ENCODE data around the gene ZNF697.

Gene ZNF697

GRCh38 chr1:119673171-119673940 lies 25.3 kb upstream of the ZNF697 start:
- POLR2A ChIA-PET: interaction anchor here (0.9 to 2.8 kb wide), 2 partner anchors 39 to 59 kb away, joined by 3 to 11 read pairs; partner anchors contain the start of gene PHGDH
- Histone ChIP-seq H3K4me1 (ENCODE audit: control insufficient read depth, insufficient read depth, low read length) (no peaks in the 10 kb centered on the region; the same call in 1 of the 2 replicates), H3K36me3 (ENCODE audit: control insufficient read depth in 2 of 2, insufficient read depth in 1 of 2, low read length in 2 of 2) (no peaks in the 10 kb centered on the region), H3K27ac (ENCODE audit: extremely low read depth, low read depth, low read length) (no peak overlapping the region; the same call in 1 of the 2 replicates), H3K4me3 (ENCODE audit: low read depth, low read length) (no peak overlapping the region), H3K9me3 (ENCODE audit: control insufficient read depth, insufficient read depth, low read depth, low read length) (no peaks in the 10 kb centered on the region)
- no peak for TF ChIP-seq ZNF621 (tag by site-specific recombination; IDR thresholded peaks at IDR 0.05)
- CTCF ChIA-PET: interaction anchor here (0.6 to 6.5 kb wide), 10 partner anchors 8 to 125 kb away, joined by 4 to 136 read pairs (median 12); partner anchors contain the start of gene ZNF697

- ChIA-PET CTCF (interaction anchor here (1.1 kb wide), 1 partner anchor 59 kb away, joined by 3 read pairs; no protein-coding TSS in a partner anchor), POLR2A (no interaction called here)
- no peak overlapping the region for H3K27ac ChIP-seq (ENCODE audit: extremely low read depth, low read depth, low read length)
- no peaks in the 10 kb centered on the region; the same call in 1 of the 2 replicates for H3K4me1 ChIP-seq (ENCODE audit: control insufficient read depth, insufficient read depth, low read length)
- H3K9me3 ChIP-seq (ENCODE audit: control insufficient read depth, insufficient read depth, low read depth, low read length): no peaks in the 10 kb centered on the region
- H3K4me3 ChIP-seq (ENCODE audit: low read depth, low read length): no peak overlapping the region
- peak; percentile 96 for TF ChIP-seq ZNF266 (tag by site-specific recombination; IDR thresholded peaks at IDR 0.05; ENCODE audit: low read depth)
- no peak for TF ChIP-seq ZNF654 (tag by site-specific recombination; IDR thresholded peaks at IDR 0.05; ENCODE audit: low read depth)
- no peaks in the 10 kb centered on the region for H3K36me3 ChIP-seq (ENCODE audit: control insufficient read depth in 2 of 2, insufficient read depth in 1 of 2, low read length in 2 of 2)
Measured at GRCh38 chr1:119670898-119671297, 22.8 kb upstream of the ZNF697 start.

GRCh38 chr1:119667173-119667572 lies 19.1 kb upstream of the ZNF697 start:
- TF ChIP-seq HOXA7 (CRISPR knock-in tag; IDR thresholded peaks at IDR 0.05; ENCODE audit: borderline replicate concordance) (no peak), ZNF629 (tag by site-specific recombination; IDR thresholded peaks at IDR 0.05) (no peak), ZSCAN30 (tag by site-specific recombination; IDR thresholded peaks at IDR 0.05) (no peak), BCL11A (tag by site-specific recombination; IDR thresholded peaks at IDR 0.05; ENCODE audit: low read depth) (no peak), ZNF660 (tag by site-specific recombination; IDR thresholded peaks at IDR 0.05) (no peak), ZNF670 (tag by site-specific recombination; IDR thresholded peaks at IDR 0.05; ENCODE audit: low read depth) (no peak), ZBTB17 (tag by site-specific recombination; IDR thresholded peaks at IDR 0.05) (no peak), ZNF571 (tag by site-specific recombination; IDR thresholded peaks at IDR 0.05) (no peak), SALL2 (tag by site-specific recombination; IDR thresholded peaks at IDR 0.05; ENCODE audit: borderline replicate concordance) (no peak), ZNF677 (tag by site-specific recombination; IDR thresholded peaks at IDR 0.05) (no peak), ZNF747 (tag by site-specific recombination; IDR thresholded peaks at IDR 0.05) (no peak), ZNF214 (tag by site-specific recombination; IDR thresholded peaks at IDR 0.05; ENCODE audit: borderline replicate concordance) (no peak), ZNF704 (tag by site-specific recombination; IDR thresholded peaks at IDR 0.05) (no peak), ZXDB (tag by site-specific recombination; IDR thresholded peaks at IDR 0.05) (no peak)
- ChIA-PET POLR2A (interaction anchor here (0.7 kb wide), 1 partner anchor 20 kb away, joined by 3 read pairs; no protein-coding TSS in a partner anchor), CTCF (interaction anchor here (0.9 to 10.6 kb wide), 3 partner anchors 8 to 114 kb away, joined by 4 to 190 read pairs (median 8); no protein-coding TSS in a partner anchor)
- H3K27ac ChIP-seq (ENCODE audit: extremely low read depth, low read depth, low read length): no peak overlapping the region
- H3K4me1 ChIP-seq (ENCODE audit: control insufficient read depth, insufficient read depth, low read length): no peaks in the 10 kb centered on the region
- no peaks in the 10 kb centered on the region for H3K9me3 ChIP-seq (ENCODE audit: control insufficient read depth, insufficient read depth, low read depth, low read length)
- no peaks in the 10 kb centered on the region for H3K36me3 ChIP-seq (ENCODE audit: control insufficient read depth in 2 of 2, insufficient read depth in 1 of 2, low read length in 2 of 2)
- H3K4me3 ChIP-seq (ENCODE audit: low read depth, low read length): no peak overlapping the region

- Histone ChIP-seq H3K4me3 (ENCODE audit: low read depth, low read length) (no peak overlapping the region), H3K36me3 (ENCODE audit: control insufficient read depth in 2 of 2, insufficient read depth in 1 of 2, low read length in 2 of 2) (no peaks in the 10 kb centered on the region), H3K27ac (ENCODE audit: extremely low read depth, low read depth, low read length) (no peak overlapping the region), H3K9me3 (ENCODE audit: control insufficient read depth, insufficient read depth, low read depth, low read length) (no peaks in the 10 kb centered on the region), H3K4me1 (ENCODE audit: control insufficient read depth, insufficient read depth, low read length) (no peaks in the 10 kb centered on the region)
- CTCF ChIA-PET: interaction anchor here (0.6 to 10.6 kb wide), 12 partner anchors 9 to 291 kb away, joined by 3 to 190 read pairs (median 4); no protein-coding TSS in a partner anchor
- POLR2A ChIA-PET: no interaction called here
- TF ChIP-seq ZNF623 (tag by site-specific recombination; IDR thresholded peaks at IDR 0.05): no peak
- no peak for TF ChIP-seq ZSCAN4 (tag by site-specific recombination; IDR thresholded peaks at IDR 0.05)
- TF ChIP-seq SP2 (tag by site-specific recombination; IDR thresholded peaks at IDR 0.05): no peak
- no peak for TF ChIP-seq KLF10 (tag by site-specific recombination; IDR thresholded peaks at IDR 0.05)
- no peak for TF ChIP-seq ZNF24 (tag by site-specific recombination; IDR thresholded peaks at IDR 0.05)
- TF ChIP-seq ZNF26 (tag by site-specific recombination; IDR thresholded peaks at IDR 0.05): no peak
- TF ChIP-seq ZNF510 (tag by site-specific recombination; IDR thresholded peaks at IDR 0.05; ENCODE audit: insufficient replicate concordance): no peak
Measured at GRCh38 chr1:119664067-119664466, 16.0 kb upstream of the ZNF697 start.
